ENCODE data around the gene PCDHB13.
A peak's percentile ranks its signal among the peaks of the same experiment; 100 is the strongest.
"Not testable (repeated sequence)": the region's sequence is repeated elsewhere in the genome, so short reads cannot be mapped to it uniquely, and the experiment has no call there.

PCDHB13 gene

DNA sequence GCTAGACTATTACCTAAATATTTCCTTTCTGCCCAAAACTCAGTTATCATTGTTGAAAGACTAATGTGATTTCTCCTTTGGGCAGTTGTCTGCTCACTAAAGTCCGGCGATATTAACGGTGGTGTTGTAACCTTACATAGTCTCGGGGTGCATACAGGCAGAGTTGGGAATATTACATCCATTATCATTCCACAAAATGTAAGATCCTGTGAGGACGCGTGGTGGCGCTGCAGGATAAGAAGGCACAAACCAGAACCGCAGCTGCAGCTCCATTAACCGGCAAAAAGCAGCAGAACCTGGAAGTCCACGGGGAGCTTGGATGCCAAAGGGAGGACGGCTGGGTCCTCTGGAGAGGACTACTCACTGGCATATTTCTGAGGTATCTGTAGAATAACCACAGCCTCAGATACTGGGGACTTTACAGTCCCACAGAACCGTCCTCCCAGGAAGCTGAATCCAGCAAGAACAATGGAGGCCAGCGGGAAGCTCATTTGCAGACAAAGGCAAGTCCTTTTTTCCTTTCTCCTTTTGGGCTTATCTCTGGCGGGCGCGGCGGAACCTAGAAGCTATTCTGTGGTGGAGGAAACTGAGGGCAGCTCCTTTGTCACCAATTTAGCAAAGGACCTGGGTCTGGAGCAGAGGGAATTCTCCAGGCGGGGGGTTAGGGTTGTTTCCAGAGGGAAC, at the start of gene PCDHB13:
Gene PCDHB13, plus strand, starts transcription at position 264 of the 684 bp plus-strand sequence. Its CDS starts 205 bp downstream, at position 469.
- peak; percentile 77 for DNase-seq

DNA sequence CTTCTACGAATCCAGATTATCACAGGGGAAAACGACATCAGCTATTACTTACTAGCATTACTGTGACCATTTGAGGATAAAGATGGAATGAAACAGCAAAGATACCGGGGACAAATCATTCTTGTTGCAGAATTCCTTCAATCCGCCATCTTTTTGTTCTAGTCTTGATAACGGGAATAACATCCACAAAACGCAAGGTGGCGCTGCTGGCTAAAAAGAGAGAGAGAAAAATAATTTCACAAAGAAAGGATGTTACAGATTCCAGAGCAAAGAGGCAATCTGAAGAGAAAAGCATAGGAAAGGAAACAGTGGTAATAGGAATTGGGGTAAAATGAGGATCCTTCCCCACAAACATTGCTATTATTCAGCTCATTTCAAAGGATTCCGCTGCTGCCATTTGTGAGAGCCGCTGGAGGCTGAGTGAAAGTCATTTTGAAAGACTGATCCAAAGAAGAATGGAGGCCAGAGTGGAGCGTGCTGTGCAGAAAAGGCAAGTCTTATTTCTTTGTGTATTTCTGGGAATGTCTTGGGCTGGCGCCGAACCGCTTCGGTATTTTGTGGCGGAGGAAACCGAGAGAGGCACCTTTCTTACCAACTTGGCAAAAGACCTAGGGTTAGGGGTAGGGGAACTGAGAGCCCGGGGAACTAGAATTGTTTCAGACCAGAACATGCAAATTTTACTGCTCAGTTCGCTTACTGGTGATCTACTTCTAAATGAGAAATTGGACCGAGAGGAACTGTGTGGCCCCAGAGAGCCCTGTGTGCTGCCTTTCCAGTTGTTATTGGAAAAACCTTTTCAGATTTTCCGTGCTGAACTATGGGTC, 41.1 kb upstream of the PCDHB13 start, which contains the start of gene PCDHB7:
Gene PCDHB7, plus strand, starts transcription at position 264 of the 824 bp plus-strand sequence. Its CDS starts 192 bp downstream, at position 456.
- peak; percentile 68 for DNase-seq

DNA sequence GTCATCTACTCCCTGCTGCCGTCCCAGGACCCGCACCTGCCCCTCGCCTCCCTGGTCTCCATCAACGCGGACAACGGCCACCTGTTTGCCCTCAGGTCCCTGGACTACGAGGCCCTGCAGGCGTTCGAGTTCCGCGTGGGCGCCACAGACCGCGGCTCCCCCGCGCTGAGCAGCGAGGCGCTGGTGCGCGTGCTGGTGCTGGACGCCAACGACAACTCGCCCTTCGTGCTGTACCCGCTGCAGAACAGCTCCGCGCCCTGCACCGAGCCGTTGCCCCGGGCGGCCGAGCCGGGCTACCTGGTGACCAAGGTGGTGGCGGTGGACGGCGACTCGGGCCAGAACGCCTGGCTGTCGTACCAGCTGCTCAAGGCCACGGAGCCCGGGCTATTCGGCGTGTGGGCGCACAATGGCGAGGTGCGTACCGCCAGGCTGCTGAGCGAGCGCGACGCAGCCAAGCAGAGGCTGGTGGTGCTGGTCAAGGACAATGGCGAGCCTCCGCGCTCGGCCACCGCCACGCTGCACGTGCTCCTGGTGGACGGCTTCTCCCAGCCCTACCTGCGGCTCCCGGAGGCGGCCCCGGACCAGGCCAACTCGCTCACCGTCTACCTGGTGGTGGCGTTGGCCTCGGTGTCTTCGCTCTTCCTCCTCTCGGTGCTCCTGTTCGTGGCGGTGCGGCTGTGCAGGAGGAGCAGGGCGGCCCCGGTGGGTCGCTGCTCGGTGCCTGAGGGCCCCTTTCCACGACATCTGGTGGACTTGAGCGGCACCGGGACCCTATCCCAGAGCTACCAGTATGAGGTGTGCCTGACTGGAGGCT, 39.2 kb upstream of the PCDHB13 start:
- DNase-seq = not testable (repeated sequence)

DNA sequence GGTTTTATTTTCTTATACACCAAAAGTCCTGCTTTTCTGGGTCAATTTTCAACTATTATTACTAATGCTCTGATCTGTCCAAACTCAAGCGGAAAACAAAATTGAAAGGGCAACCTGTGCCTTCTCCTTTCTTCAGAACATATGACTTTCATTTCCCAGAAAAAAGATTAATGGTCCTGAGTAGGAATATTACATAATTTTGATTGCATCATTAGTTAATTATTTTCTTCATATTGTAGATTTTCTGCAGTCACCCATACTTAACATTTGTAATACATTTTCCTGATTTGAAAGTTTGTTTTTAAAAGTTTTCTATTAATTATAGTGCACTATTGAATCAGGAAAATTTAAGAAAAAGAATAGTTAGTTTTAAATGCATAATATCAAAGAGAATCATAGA, 37.8 kb upstream of the PCDHB13 start:
- DNase-seq = no peak

DNA sequence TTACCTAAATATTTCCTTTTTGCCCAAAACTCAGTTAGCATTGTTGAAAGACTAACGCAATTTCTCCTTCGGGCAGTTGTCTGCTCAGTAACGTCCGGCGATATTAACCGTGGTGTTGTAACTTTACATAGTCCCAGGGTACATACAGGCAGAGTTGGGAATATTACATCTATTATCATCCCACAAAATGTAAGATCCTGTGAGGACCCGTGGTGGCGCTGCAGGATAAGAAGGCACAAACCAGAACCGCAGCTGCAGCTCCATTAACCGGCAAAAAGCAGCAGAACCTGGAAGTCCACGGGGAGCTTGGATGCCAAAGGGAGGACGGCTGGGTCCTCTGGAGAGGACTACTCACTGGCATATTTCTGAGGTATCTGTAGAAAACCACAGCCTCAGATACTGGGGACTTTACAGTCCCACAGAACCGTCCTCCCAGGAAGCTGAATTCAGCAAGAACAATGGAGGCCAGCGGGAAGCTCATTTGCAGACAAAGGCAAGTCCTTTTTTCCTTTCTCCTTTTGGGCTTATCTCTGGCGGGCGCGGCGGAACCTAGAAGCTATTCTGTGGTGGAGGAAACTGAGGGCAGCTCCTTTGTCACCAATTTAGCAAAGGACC, 36.0 kb upstream of the PCDHB13 start, which contains the start of gene PCDHB8:
Gene PCDHB8, plus strand, starts transcription at position 214 of the 615 bp plus-strand sequence. Its CDS starts 245 bp downstream, at position 459.
- DNase-seq = peak; percentile 69

DNA sequence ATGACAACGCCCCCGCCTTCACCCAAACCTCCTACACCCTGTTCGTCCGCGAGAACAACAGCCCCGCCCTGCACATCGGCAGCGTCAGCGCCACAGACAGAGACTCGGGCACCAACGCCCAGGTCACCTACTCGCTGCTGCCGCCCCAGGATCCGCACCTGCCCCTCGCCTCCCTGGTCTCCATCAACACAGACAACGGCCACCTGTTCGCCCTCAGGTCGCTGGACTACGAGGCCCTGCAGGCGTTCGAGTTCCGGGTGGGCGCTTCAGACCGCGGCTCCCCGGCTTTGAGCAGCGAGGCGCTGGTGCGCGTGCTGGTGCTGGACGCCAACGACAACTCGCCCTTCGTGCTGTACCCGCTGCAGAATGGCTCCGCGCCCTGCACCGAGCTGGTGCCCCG, 34.3 kb upstream of the PCDHB13 start:
- not testable (repeated sequence) for DNase-seq

DNA sequence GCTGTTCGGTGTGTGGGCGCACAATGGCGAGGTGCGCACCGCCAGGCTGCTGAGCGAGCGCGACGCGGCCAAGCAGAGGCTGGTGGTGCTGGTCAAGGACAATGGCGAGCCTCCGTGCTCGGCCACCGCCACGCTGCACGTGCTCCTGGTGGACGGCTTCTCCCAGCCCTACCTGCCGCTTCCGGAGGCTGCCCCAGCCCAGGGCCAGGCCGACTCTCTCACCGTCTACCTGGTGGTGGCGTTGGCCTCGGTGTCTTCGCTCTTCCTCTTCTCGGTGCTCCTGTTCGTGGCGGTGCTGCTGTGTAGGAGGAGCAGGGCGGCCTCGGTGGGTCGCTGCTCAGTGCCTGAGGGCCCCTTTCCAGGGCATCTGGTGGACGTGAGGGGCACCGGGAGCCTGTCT, 33.8 kb upstream of the PCDHB13 start:
- DNase-seq = not testable (repeated sequence)

DNA sequence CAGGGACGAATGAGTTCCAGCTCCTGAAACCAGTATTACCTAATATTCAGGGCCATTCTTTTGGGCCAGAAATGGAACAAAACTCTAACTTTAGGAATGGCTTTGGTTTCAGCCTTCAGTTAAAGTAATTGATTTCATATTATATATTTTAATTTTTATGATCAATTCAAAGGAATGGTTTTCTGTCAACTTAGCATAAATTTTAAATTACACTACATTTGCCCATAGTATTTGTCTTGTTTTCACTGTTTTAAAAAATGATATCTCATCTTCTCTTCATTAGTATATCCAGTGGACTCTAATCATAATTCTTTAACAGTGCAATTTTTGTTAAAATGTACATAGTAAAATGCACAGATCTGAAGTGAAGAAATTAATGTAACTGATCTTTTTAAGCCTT, 33.4 kb upstream of the PCDHB13 start:
- no peak for DNase-seq

DNA sequence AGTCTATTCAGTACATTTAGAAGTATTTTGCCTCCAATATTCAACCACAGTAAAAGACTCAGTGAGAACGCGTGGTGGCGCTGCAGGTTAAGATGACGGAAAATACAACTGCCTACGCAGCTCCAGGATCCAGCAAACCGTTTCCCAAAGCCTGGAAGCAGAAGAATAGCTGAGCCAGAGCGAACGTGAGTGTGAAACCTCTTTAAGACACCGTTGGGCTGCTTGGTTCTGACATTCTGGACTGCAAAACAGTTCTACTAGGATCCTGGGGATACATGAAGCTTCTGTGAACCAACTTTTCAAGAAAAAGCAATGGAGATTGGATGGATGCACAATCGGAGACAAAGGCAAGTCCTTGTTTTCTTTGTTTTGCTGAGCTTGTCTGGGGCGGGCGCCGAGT, 31.5 kb upstream of the PCDHB13 start, which contains the start of gene PCDHB16:
Gene PCDHB16, plus strand, starts transcription at position 140 of the 400 bp plus-strand sequence. Its CDS starts 173 bp downstream, at position 313.
- peak; percentile 35 for DNase-seq

DNA sequence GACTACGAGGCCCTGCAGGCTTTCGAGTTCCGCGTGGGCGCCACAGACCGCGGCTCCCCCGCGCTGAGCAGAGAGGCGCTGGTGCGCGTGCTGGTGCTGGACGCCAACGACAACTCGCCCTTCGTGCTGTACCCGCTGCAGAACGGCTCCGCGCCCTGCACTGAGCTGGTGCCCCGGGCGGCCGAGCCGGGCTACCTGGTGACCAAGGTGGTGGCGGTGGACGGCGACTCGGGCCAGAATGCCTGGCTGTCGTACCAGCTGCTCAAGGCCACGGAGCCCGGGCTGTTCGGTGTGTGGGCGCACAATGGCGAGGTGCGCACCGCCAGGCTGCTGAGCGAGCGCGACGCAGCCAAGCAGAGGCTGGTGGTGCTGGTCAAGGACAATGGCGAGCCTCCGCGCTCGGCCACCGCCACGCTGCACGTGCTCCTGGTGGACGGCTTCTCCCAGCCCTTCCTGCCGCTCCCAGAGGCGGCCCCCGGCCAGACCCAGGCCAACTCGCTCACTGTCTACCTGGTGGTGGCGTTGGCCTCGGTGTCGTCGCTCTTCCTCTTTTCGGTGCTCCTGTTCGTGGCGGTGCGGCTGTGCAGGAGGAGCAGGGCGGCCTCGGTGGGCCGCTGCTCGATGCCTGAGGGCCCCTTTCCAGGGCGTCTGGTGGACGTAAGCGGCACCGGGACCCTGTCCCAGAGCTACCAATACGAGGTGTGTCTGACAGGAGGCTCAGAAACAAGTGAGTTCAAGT, 29.4 kb upstream of the PCDHB13 start:
- not testable (repeated sequence) for DNase-seq

DNA sequence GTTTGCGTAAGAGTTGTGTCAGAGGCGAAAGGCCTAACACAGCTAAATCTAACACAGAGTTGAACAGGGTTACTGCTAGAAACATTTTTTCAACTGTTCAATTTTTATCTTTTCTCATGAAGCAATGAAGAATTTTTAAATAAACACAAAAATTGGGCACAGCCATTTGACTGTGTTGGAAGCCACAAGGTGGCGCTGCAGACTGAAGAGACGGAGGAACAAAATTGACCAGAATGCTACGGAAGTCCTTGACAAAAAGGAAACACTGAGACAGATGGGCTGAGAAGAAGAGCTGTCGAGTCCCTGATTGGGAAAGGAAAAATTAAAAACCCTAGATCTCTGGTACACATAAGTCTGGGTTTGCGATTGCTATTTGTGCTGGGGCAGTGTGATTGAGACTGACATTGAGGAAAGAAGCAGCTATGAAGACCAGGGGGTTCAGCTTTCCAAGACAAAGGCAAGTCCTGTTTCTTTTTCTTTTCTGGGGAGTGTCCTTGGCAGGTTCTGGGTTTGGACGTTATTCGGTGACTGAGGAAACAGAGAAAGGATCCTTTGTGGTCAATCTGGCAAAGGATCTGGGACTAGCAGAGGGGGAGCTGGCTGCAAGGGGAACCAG, 26.7 kb upstream of the PCDHB13 start, which contains the start of gene PCDHB9:
Gene PCDHB9, plus strand, starts transcription at position 265 of the 616 bp plus-strand sequence. Its CDS starts 158 bp downstream, at position 423.
- DNase-seq = peak; percentile 80

DNA sequence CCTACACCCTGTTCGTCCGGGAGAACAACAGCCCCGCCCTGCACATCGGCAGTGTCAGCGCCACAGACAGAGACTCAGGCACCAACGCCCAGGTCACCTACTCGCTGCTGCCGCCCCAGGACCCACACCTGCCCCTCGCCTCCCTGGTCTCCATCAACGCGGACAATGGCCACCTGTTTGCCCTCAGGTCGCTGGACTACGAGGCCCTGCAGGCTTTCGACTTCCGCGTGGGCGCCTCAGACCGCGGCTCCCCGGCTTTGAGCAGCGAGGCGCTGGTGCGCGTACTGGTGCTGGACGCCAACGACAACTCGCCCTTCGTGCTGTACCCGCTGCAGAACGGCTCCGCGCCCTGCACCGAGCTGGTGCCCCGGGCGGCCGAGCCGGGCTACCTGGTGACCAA, 25.0 kb upstream of the PCDHB13 start:
- DNase-seq = not testable (repeated sequence)

DNA sequence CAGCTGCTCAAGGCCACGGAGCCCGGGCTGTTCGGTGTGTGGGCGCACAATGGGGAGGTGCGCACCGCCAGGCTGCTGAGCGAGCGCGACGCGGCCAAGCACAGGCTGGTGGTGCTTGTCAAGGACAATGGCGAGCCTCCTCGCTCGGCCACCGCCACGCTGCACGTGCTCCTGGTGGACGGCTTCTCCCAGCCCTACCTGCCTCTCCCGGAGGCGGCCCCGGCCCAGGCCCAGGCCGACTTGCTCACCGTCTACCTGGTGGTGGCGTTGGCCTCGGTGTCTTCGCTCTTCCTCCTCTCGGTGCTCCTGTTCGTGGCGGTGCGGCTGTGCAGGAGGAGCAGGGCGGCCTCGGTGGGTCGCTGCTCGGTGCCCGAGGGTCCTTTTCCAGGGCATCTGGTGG, 24.6 kb upstream of the PCDHB13 start:
- DNase-seq = not testable (repeated sequence)

DNA sequence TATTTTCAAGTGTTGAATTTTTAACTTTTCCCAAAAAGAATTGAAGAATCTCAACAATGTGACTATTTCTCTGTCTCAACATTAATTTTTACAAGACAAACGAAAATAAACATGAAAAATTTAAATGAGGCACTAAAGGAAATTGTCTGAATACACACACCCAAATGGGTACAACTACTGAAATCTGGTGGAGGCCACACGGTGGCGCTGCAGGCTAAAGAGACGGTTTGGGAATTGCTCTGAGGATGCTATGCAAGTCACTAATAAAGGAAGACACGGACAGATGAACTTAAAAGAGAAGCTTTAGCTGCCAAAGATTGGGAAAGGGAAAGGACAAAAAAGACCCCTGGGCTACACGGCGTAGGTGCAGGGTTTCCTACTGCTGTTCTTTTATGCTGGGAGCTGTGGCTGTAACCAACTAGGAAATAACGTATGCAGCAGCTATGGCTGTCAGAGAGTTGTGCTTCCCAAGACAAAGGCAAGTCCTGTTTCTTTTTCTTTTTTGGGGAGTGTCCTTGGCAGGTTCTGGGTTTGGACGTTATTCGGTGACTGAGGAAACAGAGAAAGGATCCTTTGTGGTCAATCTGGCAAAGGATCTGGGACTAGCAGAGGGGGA, 21.5 kb upstream of the PCDHB13 start, which contains the start of gene PCDHB10:
Gene PCDHB10, plus strand, starts transcription at position 244 of the 616 bp plus-strand sequence. Its CDS starts 200 bp downstream, at position 444.
- peak; percentile 57 for DNase-seq

DNA sequence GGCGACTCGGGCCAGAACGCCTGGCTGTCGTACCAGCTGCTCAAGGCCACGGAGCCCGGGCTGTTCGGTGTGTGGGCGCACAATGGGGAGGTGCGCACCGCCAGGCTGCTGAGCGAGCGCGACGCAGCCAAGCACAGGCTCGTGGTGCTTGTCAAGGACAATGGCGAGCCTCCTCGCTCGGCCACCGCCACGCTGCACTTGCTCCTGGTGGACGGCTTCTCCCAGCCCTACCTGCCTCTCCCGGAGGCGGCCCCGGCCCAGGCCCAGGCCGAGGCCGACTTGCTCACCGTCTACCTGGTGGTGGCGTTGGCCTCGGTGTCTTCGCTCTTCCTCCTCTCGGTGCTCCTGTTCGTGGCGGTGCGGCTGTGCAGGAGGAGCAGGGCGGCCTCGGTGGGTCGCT, 19.4 kb upstream of the PCDHB13 start:
- not testable (repeated sequence) for DNase-seq

DNA sequence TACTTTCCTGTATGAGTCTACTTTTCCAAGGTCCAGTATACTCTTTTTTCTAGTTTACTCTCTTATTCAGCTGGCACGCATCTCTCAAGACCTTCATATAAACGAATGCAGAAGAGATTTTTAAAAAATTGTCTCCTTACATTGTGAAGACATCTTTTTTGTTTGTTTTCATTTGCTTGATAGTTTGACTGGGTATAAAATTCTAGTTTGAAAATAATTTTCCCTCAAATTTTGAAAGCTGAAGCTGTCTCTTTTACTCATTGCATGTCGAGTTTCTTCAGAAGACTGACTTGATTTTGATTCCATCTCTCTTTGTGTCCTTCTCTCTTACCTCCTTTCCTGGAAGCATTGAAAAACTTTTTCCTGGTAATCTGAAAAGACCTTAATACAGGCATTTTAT, 17.4 kb upstream of the PCDHB13 start:
- DNase-seq = no peak

DNA sequence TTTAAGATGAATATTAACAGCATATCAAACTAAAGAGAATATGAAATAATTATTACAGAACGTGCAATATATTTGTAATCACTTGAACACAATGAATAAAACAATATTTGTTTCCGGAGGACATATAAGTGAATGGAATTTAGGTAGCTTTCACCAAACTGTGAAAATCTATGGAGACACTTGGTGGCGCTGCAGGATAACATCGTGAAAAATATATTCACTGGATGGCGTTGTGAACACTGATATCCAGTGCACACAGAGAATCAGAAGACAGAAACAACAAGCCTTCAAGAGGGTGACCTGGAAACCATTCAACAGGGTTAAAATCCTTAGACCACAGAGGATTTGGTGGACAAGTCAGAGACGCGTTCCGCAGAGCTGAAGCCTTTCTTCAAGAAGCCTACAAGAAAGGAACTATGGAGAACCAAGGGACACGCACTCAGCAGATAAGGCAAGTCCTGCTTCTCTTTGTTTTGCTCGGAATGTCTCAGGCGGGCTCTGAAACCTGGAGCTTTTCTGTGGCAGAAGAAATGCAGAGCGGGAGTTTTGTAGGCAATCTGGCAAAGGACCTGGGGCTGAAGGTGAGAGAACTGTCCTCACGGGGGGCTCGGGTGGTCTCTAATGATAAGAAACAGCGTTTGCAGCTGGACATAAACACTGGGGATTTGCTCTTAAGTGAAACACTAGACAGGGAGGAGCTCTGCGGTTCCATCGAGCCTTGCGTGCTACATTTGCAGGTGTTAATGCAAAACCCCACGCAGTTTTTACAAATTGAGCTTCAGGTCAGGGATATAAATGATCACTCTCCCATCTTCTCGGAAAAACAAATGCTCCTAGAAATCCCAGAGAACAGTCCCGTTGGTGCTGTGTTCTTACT, 14.1 kb upstream of the PCDHB13 start, which contains the start of gene PCDHB11:
Gene PCDHB11, plus strand, starts transcription at position 269 of the 877 bp plus-strand sequence. Its CDS starts 148 bp downstream, at position 417.
- peak; percentile 36 for DNase-seq

DNA sequence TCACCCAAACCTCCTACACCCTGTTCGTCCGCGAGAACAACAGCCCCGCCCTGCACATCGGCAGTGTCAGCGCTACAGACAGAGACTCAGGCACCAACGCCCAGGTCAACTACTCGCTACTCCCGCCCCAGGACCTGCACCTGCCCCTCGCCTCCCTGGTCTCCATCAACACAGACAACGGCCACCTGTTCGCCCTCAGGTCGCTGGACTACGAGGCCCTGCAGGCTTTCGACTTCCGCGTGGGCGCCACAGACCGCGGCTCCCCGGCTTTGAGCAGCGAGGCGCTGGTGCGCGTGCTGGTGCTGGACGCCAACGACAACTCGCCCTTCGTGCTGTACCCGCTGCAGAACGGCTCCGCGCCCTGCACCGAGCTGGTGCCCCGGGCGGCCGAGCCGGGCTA, 12.6 kb upstream of the PCDHB13 start:
- not testable (repeated sequence) for DNase-seq

DNA sequence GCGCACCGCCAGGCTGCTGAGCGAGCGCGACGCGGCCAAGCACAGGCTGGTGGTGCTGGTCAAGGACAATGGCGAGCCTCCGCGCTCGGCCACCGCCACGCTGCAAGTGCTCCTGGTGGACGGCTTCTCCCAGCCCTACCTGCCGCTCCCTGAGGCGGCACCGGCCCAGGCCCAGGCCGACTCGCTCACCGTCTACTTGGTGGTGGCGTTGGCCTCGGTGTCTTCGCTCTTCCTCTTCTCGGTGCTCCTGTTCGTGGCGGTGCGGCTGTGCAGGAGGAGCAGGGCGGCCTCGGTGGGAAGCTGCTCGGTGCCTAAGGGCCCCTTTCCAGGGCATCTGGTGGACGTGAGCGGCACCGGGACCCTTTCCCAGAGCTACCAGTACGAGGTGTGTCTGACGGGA, 12.1 kb upstream of the PCDHB13 start:
- not testable (repeated sequence) for DNase-seq

Measured in NCI-H69 (cell line).